HCT116 (cell line): ENCODE results near the gene TEX261. TPM values are rescaled to one million over a fixed set of nuclear protein-coding genes. Genes with fewer than 3 reads are reported as not detected.
A peak's percentile ranks its signal among the peaks of the same experiment; 100 is the strongest.

Experiments used
- ATAC-seq: fragments of 200-7000 bp; cut with Tn5 transposase; 2 replicates; pipeline ENCODE4 v1.9.1; 2020; ENCODE audit warnings: mild to moderate bottlenecking, moderate library complexity
- BruUV-seq: library from RNA; stranded (reverse); fragments of 400-500 nt; replicated peaks from 2 replicates; lab custom pipeline; 2021; lab: Mats Ljungman, UMichigan
- CTCF ChIA-PET: fragments of 300-600 bp; sonication (Branson Sonifier 250); formaldehyde crosslinking; loops from one replicate; lab custom pipeline; 2021; ENCODE audit warnings: antibody characterized with exemption; lab: Charles Lee
- POLR2A ChIA-PET: fragments of 300-600, 350-600 bp; sonication (Branson Sonifier 250); formaldehyde crosslinking; loops from one replicate; lab custom pipeline; 2021; ENCODE audit warnings: antibody characterized with exemption; lab: Charles Lee
- RAD21 ChIA-PET, 2 experiments: fragments of 300-600 bp; sonication (Branson Sonifier 250); formaldehyde crosslinking; loops; one replicate each; lab custom pipeline; 2023; ENCODE audit warnings: low total read pairs in 2 of 2; ENCODE audit not compliant: uncharacterized antibody in 2 of 2, unreplicated experiment in 2 of 2, low non-redundant PET in 1 of 2; lab: Charles Lee
- DNase-seq: peaks from one replicate; pipeline ENCODE4 v3.0.0-alpha.2; 2010; ENCODE audit warnings: low read depth, low spot score
- H2AFZ ChIP-seq: fragments of 200-600 bp; shearing (Covaris generic), sonication (generic); 2 replicates; pipeline ENCODE4 v1.6.1; 2017; ENCODE audit warnings: low read depth, mixed run types, mixed read lengths, antibody characterized with exemption, low read length; ENCODE audit not compliant: poor library complexity, severe bottlenecking
- H3K27ac ChIP-seq: 2 replicates; pipeline ENCODE4 v1.5.1; 2012; ENCODE audit warnings: low read depth, low read length
- H3K27me3 ChIP-seq: fragments of 200-600 bp; sonication (generic); 2 replicates; pipeline ENCODE4 v1.6.1; 2016; ENCODE audit warnings: mixed run types, low read length, mixed read lengths; ENCODE audit not compliant: insufficient read depth
- H3K36me3 ChIP-seq, 2 experiments: fragments of 200-500 bp in 1 of 2; fragments of 200-600 bp in 1 of 2; sonication (Bioruptor generic) in 1 of 2; sonication (generic) in 1 of 2; 2 replicates each; pipeline versions ENCODE4 v1.5.1 to v1.6.1; 2014 to 2016; ENCODE audit warnings: low read length in 2 of 2, inconsistent platforms in 1 of 2, mixed read lengths in 1 of 2, mixed run types in 1 of 2; ENCODE audit not compliant: insufficient read depth in 2 of 2, control insufficient read depth in 1 of 2
- H3K4me1 ChIP-seq, 2 experiments: fragments of 200-600 bp in 1 of 2; sonication (generic) in 1 of 2; 2 replicates each; pipeline versions ENCODE4 v1.5.1 to v1.6.1; 2012 to 2017; ENCODE audit warnings: low read length in 2 of 2, inconsistent platforms in 1 of 2, mild to moderate bottlenecking in 1 of 2, mixed read lengths in 1 of 2, mixed run types in 1 of 2, moderate library complexity in 1 of 2; ENCODE audit not compliant: insufficient read depth in 2 of 2, control insufficient read depth in 1 of 2
- H3K4me2 ChIP-seq: fragments of 200-600 bp; sonication (generic); 2 replicates; pipeline ENCODE4 v1.6.1; 2017; ENCODE audit warnings: mixed run types, low read length, mixed read lengths
- H3K4me3 ChIP-seq, 2 experiments: fragments of 200-600 bp in 1 of 2; sonication (generic) in 1 of 2; replicated peaks in 1 of 2; 2 replicates each; pipeline ENCODE4 v1.5.1; 2011 to 2016; ENCODE audit warnings: low read length in 2 of 2, control low read depth in 1 of 2, low read depth in 1 of 2, mild to moderate bottlenecking in 1 of 2, mixed read lengths in 1 of 2, mixed run types in 1 of 2
- H3K79me2 ChIP-seq: fragments of 200-600 bp; sonication (generic); 2 replicates; pipeline ENCODE4 v1.6.1; 2017; ENCODE audit warnings: mild to moderate bottlenecking, mixed run types, low read length, moderate library complexity, mixed read lengths; ENCODE audit not compliant: insufficient read depth
- H3K9ac ChIP-seq: fragments of 200-600 bp; sonication (generic); 2 replicates; pipeline ENCODE4 v1.6.1; 2016; ENCODE audit warnings: low read length, mixed read lengths
- H3K9me2 ChIP-seq: fragments of 200-600 bp; sonication (generic), shearing (Covaris generic); 2 replicates; pipeline ENCODE4 v1.6.1; 2017; ENCODE audit warnings: mixed run types, mild to moderate bottlenecking, moderate library complexity; ENCODE audit not compliant: insufficient read depth
- H3K9me3 ChIP-seq, 2 experiments: fragments of 200-500 bp in 1 of 2; fragments of 200-600 bp in 1 of 2; sonication (Bioruptor generic) in 1 of 2; sonication (generic) in 1 of 2; 2 replicates each; pipeline ENCODE4 v1.6.1; 2014 to 2017; ENCODE audit warnings: low read length in 2 of 2, mixed read lengths in 2 of 2, inconsistent platforms in 1 of 2, low read depth in 1 of 2, mild to moderate bottlenecking in 1 of 2, mixed run types in 1 of 2, moderate library complexity in 1 of 2; ENCODE audit not compliant: control insufficient read depth in 1 of 2, insufficient read depth in 1 of 2
- H4K20me1 ChIP-seq: fragments of 200-600 bp; sonication (generic), shearing (Covaris generic); 2 replicates; pipeline ENCODE4 v1.6.1; 2017; ENCODE audit warnings: mixed run types, mild to moderate bottlenecking, moderate library complexity; ENCODE audit not compliant: insufficient read depth
- CBX3 ChIP-seq: IDR thresholded peaks from 2 replicates; pipeline ENCODE4 v1.6.1; 2012; ENCODE audit warnings: low read depth
- CEBPB ChIP-seq: IDR thresholded peaks from 2 replicates; pipeline ENCODE4 v1.6.1; 2012; ENCODE audit warnings: low read depth
- EGR1 ChIP-seq: IDR thresholded peaks from 2 replicates; pipeline ENCODE4 v1.6.1; 2012; ENCODE audit warnings: low read depth
- EZH2 ChIP-seq: fragments of 200-600 bp; sonication (generic); IDR thresholded peaks from 2 replicates; pipeline ENCODE4 v1.6.1; 2017; ENCODE audit warnings: antibody characterized with exemption, mixed run types
- EZH2phosphoT487 ChIP-seq: fragments of 200-600 bp; IDR thresholded peaks from 2 replicates; pipeline ENCODE4 v1.6.1; 2018; ENCODE audit warnings: antibody characterized with exemption, borderline replicate concordance
- FOSL1 ChIP-seq: IDR thresholded peaks from 2 replicates; pipeline ENCODE4 v1.6.1; 2012; ENCODE audit warnings: low read depth
- MAX ChIP-seq: IDR thresholded peaks from 2 replicates; pipeline ENCODE4 v1.6.1; 2012
- POLR2A ChIP-seq: IDR thresholded peaks from 2 replicates; pipeline ENCODE4 v1.7.0; 2011; ENCODE audit warnings: borderline replicate concordance; ENCODE audit not compliant: insufficient read depth, insufficient read length; ENCODE audit errors: extremely low read depth
- RAD21 ChIP-seq: IDR thresholded peaks from 2 replicates; pipeline ENCODE4 v1.6.1; 2012; ENCODE audit warnings: low read depth, mild to moderate bottlenecking
- SIN3A ChIP-seq: IDR thresholded peaks from 2 replicates; pipeline ENCODE4 v1.6.1; 2012; ENCODE audit warnings: low read depth
- SP1 ChIP-seq: IDR thresholded peaks from 2 replicates; pipeline ENCODE4 v1.6.1; 2012; ENCODE audit warnings: low read depth
- SRF ChIP-seq: IDR thresholded peaks from 2 replicates; pipeline ENCODE4 v1.6.1; 2012; ENCODE audit warnings: low read depth
- TCF7L2 ChIP-seq: IDR thresholded peaks from 2 replicates; pipeline ENCODE4 v1.7.0; 2011; ENCODE audit warnings: borderline replicate concordance, inconsistent platforms; ENCODE audit not compliant: insufficient read depth, insufficient read length; ENCODE audit errors: extremely low read depth
- YY1 ChIP-seq: IDR thresholded peaks from 2 replicates; pipeline ENCODE4 v1.6.1; 2011; ENCODE audit warnings: low read length, low read depth, moderate library complexity, mild to moderate bottlenecking; ENCODE audit not compliant: insufficient replicate concordance; ENCODE audit errors: extremely low read depth
- ZBTB33 ChIP-seq: IDR thresholded peaks from 2 replicates; pipeline ENCODE4 v1.6.1; 2011; ENCODE audit warnings: mild to moderate bottlenecking, low read length, moderate library complexity; ENCODE audit not compliant: insufficient replicate concordance; ENCODE audit errors: extremely low read depth
- ZNF274 ChIP-seq: fragments of 200-500 bp; sonication (Bioruptor generic); IDR thresholded peaks from 2 replicates; pipeline ENCODE4 v1.6.1; 2014; ENCODE audit warnings: mild to moderate bottlenecking, low read depth, low read length, inconsistent platforms
- intact Hi-C: fragments of 100-400 bp; cut with micrococcal nuclease; formaldehyde crosslinking; loops from 2 replicates; pipeline ENCODE4 v1.10.0; 2022
- total RNA-seq: library from RNA; stranded (reverse); gene quantifications from one replicate; pipeline ENCODE4 v1.2.1, GENCODE V29; 2021; ENCODE audit not compliant: unreplicated experiment

The TEX261 gene
- total RNA-seq, 1 experiment from 2014 or later, result 37.9 TPM

- no peaks in the 10 kb centered on the region for H3K27me3 ChIP-seq
- CTCF ChIA-PET, result interaction anchor here (0.6 to 1.5 kb wide), 9 partner anchors 9 to 125 kb away, joined by 3 to 7 read pairs (median 3); partner anchors contain the start of genes ANKRD53 and NAGK
- no peak overlapping the region for H3K27ac ChIP-seq
- H3K79me2 ChIP-seq, result no peaks in the 10 kb centered on the region
- peak overlapping the region; percentile 75 for H3K4me2 ChIP-seq
- POLR2A ChIA-PET, result no interaction called here
- H3K9me2 ChIP-seq, result no peaks in the 10 kb centered on the region
- no peaks in the 10 kb centered on the region for H4K20me1 ChIP-seq
- peak overlapping the region in 1 of 2 experiments; percentile 59; a peak in 1 of 4 replicates for H3K4me3 ChIP-seq
- ATAC-seq, result no peak
- H3K4me1 ChIP-seq, result peaks cover 3 to 13% of the 10 kb centered on the region in 2 experiments; a peak in 2 of 4 replicates
- DNase-seq, result no peak
- no peak overlapping the region for H2AFZ ChIP-seq
- H3K36me3 ChIP-seq, result no peaks in the 10 kb centered on the region
- no TSS peak for BruUV-seq
- no peaks in the 10 kb centered on the region for H3K9me3 ChIP-seq
- intact Hi-C loops, result no loop called here
- TF ChIP-seq FOSL1 (no peak), ZBTB33 (no peak), CEBPB (no peak), MAX (no peak), EZH2phosphoT487 (no peak), SIN3A (no peak), RAD21 (no peak), CBX3 (no peak), SP1 (no peak), SRF (no peak), EGR1 (no peak), POLR2A (no peak), YY1 (no peak), EZH2 (no peak), TCF7L2 (no peak), ZNF274 (no peak)
- H3K9ac ChIP-seq, result no peak overlapping the region
- RAD21 ChIA-PET, result no interaction called here
These were observed 6.9 kb upstream of the TEX261 start for GRCh38 chr2:71001592-71001927.
